ENCODE measurements around the gene MRPS22. TPM values are rescaled to one million over a fixed set of nuclear protein-coding genes. Genes with fewer than 3 reads are reported as not detected.

MRPS22 gene
- total RNA-seq, 3 donors from 2014 or later (not counting 1 experiment from before 2014, with no cell fraction given) = 32.4 to 39.1 (median 35.3) TPM

- Histone ChIP-seq H3K36me3 (ENCODE audit: control insufficient read depth, insufficient read depth, low read length) (peaks cover 41% of the 10 kb centered on the region), H3K27ac (ENCODE audit: low read length) (no peak overlapping the region), H3K4me1 (ENCODE audit: control insufficient read depth, insufficient read depth, low read length) (peaks cover 16% of the 10 kb centered on the region), H3K27me3 (ENCODE audit: control insufficient read depth, insufficient read depth, low read length) (no peaks in the 10 kb centered on the region), H3K4me3 (ENCODE audit: low read length) (no peak overlapping the region), H3K9me3 (ENCODE audit: control insufficient read depth, insufficient read depth, low read length) (no peaks in the 10 kb centered on the region)
- Mint-ChIP-seq H3K9me3 (peaks cover 4% of the 10 kb centered on the region in 2 donors), H3K4me3 (no peak overlapping the region), H3K27ac (no peak overlapping the region), H3K27me3 (ENCODE audit: low read depth in 2 of 2) (peaks cover 5 to 6% of the 10 kb centered on the region in 2 donors), H3K36me3 (peaks cover 15% of the 10 kb centered on the region), H3K4me1 (peaks cover 0 to 9% of the 10 kb centered on the region in 2 donors)
- ATAC-seq (no peak), DNase-seq (no peak)
- intact Hi-C loops (cut with micrococcal nuclease) = no loop called here
- TF ChIP-seq CTCF (IDR thresholded peaks at IDR 0.05) = no peak
- WGBS (ENCODE audit: insufficient coverage) = 94% methylated on average over 2 of the region's 2 CpGs
Measured at GRCh38 chr3:139346771-139347170, 3.0 kb downstream of the MRPS22 start.

- peaks cover 7 to 15% of the 10 kb centered on the region in 2 donors for H3K4me1 Mint-ChIP-seq
- no peak for ATAC-seq
- peaks cover 54% of the 10 kb centered on the region for H3K36me3 Mint-ChIP-seq
- H3K36me3 ChIP-seq (ENCODE audit: control insufficient read depth, insufficient read depth, low read length) = peaks cover 77% of the 10 kb centered on the region
- no peaks in the 10 kb centered on the region for H3K9me3 ChIP-seq (ENCODE audit: control insufficient read depth, insufficient read depth, low read length)
- H3K27me3 Mint-ChIP-seq (ENCODE audit: low read depth in 2 of 2) = no peaks in the 10 kb centered on the region
- no peaks in the 10 kb centered on the region for H3K27me3 ChIP-seq (ENCODE audit: control insufficient read depth, insufficient read depth, low read length)
- no peak for TF ChIP-seq CTCF (IDR thresholded peaks at IDR 0.05)
- no peak overlapping the region for H3K4me3 ChIP-seq (ENCODE audit: low read length)
- H3K9me3 Mint-ChIP-seq = no peaks in the 10 kb centered on the region
- H3K27ac ChIP-seq (ENCODE audit: low read length) = no peak overlapping the region
- no peaks in the 10 kb centered on the region for H3K4me1 ChIP-seq (ENCODE audit: control insufficient read depth, insufficient read depth, low read length)
- intact Hi-C loops (cut with micrococcal nuclease) = no loop called here
- no peak overlapping the region for H3K4me3 Mint-ChIP-seq
- DNase-seq = no peak
- no CpG with 5 or more reads among the region's 3 CpGs for WGBS (ENCODE audit: insufficient coverage)
- peak overlapping the region in 1 of 2 donors; percentile 36 for H3K27ac Mint-ChIP-seq
Measured at GRCh38 chr3:139353920-139354556, 10.2 kb downstream of the MRPS22 start.

GRCh38 chr3:139354661-139355060, 10.8 kb downstream of the MRPS22 start:
- no peaks in the 10 kb centered on the region for H3K27me3 ChIP-seq (ENCODE audit: control insufficient read depth, insufficient read depth, low read length)
- ATAC-seq (no peak), DNase-seq (no peak)
- WGBS (ENCODE audit: insufficient coverage) = 100% methylated on average over 4 of the region's 4 CpGs
- H3K4me3 Mint-ChIP-seq = no peak overlapping the region
- no peak for TF ChIP-seq CTCF (IDR thresholded peaks at IDR 0.05)
- H3K27ac Mint-ChIP-seq = no peak overlapping the region
- H3K4me1 Mint-ChIP-seq = peaks cover 7 to 15% of the 10 kb centered on the region in 2 donors
- H3K9me3 ChIP-seq (ENCODE audit: control insufficient read depth, insufficient read depth, low read length) = no peaks in the 10 kb centered on the region
- H3K9me3 Mint-ChIP-seq = no peaks in the 10 kb centered on the region
- peaks cover 77% of the 10 kb centered on the region for H3K36me3 ChIP-seq (ENCODE audit: control insufficient read depth, insufficient read depth, low read length)
- intact Hi-C loops (cut with micrococcal nuclease) = no loop called here
- H3K27ac ChIP-seq (ENCODE audit: low read length) = no peak overlapping the region
- H3K27me3 Mint-ChIP-seq (ENCODE audit: low read depth in 2 of 2) = no peaks in the 10 kb centered on the region
- no peak overlapping the region for H3K4me3 ChIP-seq (ENCODE audit: low read length)
- H3K36me3 Mint-ChIP-seq = peaks cover 48% of the 10 kb centered on the region
- no peaks in the 10 kb centered on the region for H3K4me1 ChIP-seq (ENCODE audit: control insufficient read depth, insufficient read depth, low read length)

GRCh38 chr3:139355476-139355875, 11.7 kb downstream of the MRPS22 start:
- peaks cover 7 to 15% of the 10 kb centered on the region in 2 donors for H3K4me1 Mint-ChIP-seq
- no peaks in the 10 kb centered on the region for H3K27me3 Mint-ChIP-seq (ENCODE audit: low read depth in 2 of 2)
- ATAC-seq (no peak), DNase-seq (no peak)
- Histone ChIP-seq H3K27me3 (ENCODE audit: control insufficient read depth, insufficient read depth, low read length) (no peaks in the 10 kb centered on the region), H3K27ac (ENCODE audit: low read length) (no peak overlapping the region), H3K9me3 (ENCODE audit: control insufficient read depth, insufficient read depth, low read length) (no peaks in the 10 kb centered on the region), H3K4me3 (ENCODE audit: low read length) (no peak overlapping the region), H3K36me3 (ENCODE audit: control insufficient read depth, insufficient read depth, low read length) (peaks cover 78% of the 10 kb centered on the region), H3K4me1 (ENCODE audit: control insufficient read depth, insufficient read depth, low read length) (no peaks in the 10 kb centered on the region)
- peaks cover 46% of the 10 kb centered on the region for H3K36me3 Mint-ChIP-seq
- H3K27ac Mint-ChIP-seq = peak overlapping the region; percentile 14 to 59
- no peak overlapping the region for H3K4me3 Mint-ChIP-seq
- no peak for TF ChIP-seq CTCF (IDR thresholded peaks at IDR 0.05)
- intact Hi-C loops (cut with micrococcal nuclease) = no loop called here
- WGBS (ENCODE audit: insufficient coverage) = 88% methylated on average over 4 of the region's 4 CpGs
- no peaks in the 10 kb centered on the region for H3K9me3 Mint-ChIP-seq
